ENCODE data around the gene LRRC19.

LRRC19 gene

DNA sequence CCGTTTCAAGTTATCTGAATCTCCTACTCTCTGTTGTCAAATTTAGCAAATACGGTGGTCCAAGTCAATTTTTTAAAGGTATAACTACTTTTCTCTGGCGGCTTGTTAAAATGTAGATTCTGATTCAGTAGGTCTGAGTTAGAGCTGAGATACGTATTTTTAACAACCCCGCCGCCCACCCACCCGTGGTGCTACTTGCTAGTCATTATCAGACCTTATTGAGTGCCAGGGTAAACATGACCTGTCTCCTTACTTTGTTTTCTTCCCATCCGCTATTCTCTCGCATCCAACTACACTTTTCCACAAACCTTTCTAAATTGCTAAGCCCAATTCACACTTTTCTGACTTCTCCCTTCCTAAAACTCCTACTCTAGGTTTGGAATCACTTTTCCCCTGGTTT is 57.7 kb downstream of the LRRC19 start:
- no peak for DNase-seq (ENCODE audit: low spot score)
- TF ChIP-seq, protein P1, sequence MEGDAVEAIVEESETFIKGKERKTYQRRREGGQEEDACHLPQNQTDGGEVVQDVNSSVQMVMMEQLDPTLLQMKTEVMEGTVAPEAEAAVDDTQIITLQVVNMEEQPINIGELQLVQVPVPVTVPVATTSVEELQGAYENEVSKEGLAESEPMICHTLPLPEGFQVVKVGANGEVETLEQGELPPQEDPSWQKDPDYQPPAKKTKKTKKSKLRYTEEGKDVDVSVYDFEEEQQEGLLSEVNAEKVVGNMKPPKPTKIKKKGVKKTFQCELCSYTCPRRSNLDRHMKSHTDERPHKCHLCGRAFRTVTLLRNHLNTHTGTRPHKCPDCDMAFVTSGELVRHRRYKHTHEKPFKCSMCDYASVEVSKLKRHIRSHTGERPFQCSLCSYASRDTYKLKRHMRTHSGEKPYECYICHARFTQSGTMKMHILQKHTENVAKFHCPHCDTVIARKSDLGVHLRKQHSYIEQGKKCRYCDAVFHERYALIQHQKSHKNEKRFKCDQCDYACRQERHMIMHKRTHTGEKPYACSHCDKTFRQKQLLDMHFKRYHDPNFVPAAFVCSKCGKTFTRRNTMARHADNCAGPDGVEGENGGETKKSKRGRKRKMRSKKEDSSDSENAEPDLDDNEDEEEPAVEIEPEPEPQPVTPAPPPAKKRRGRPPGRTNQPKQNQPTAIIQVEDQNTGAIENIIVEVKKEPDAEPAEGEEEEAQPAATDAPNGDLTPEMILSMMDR (IDR thresholded peaks at IDR 0.05; ENCODE audit: extremely low read depth, missing control alignments): no peak

DNA sequence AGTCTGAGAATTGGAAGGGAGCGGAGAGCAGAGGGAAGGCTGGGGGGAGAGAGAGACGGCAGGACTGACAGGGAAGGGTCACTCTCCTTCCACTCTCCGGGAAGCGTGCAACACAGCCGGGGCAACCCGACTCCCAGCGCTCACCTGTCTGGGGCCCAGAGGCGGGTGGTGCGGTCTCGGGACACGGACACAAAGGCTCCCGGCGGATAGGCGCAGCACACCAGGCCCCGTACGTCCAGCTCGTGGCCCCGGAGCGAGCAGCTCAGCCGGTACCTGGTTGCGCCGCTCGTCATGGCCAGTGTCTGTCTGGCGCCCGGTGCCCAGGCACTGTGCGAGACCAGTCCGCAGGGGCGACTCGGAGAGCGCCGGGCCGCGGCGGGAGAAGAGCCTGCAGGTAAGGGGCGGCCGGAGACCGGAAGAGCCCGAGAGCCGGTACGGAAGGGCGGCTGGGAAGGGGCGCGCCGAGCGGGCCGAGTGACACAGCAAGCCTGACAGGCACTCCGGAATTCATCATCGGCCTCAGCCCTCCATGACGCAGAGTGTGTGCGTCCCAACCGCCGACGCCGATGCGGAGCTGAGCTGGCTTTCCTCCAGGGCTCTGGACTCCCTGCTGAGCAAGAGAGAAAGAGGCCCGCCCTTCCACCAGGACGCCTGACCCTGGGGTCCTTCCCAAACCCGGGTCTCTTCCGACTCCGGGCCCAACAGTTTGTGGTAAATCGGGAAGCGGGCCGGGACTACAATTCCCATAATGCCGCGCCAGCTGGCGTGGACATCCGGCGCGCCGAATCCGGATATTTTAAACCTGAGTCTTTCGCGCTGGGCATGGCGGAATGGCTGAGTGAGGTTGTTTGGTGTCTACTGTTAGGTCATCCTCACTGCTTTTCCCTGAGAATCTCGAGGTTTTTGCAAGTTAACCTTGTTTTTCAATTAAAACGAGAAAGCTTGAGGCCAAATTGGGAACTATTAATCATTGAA is 58.4 kb downstream of the LRRC19 start, which contains the start of gene PLAA:
TSS of gene PLAA (minus strand) at position 490 of the 975 bp plus-strand sequence. CDS start at position 293, 197 bp downstream.
- DNase-seq (ENCODE audit: low spot score): peak; percentile 91
- TF ChIP-seq, protein P1 (IDR thresholded peaks at IDR 0.05; ENCODE audit: extremely low read depth, missing control alignments): no peak

DNA sequence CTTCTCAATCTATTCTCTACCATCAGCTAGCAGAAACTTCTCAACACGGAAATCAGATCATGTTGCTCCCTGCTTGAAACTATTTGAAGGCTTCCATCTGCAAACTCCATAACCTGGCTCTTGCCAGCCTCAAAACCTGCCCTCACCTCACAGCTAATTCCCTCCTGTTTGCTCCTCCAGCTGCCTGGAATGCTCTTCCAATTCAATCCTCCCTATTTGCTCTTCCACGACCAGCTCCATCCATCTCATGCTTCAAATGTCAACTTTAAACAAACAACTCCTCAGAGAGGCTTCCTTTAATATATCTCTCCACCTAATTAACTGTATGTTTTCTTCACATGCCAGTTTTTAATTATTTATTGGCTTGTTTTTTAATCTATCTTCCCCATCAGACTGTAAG is 59.9 kb downstream of the LRRC19 start:
- TF ChIP-seq, protein P1 (IDR thresholded peaks at IDR 0.05; ENCODE audit: extremely low read depth, missing control alignments): no peak
- DNase-seq (ENCODE audit: low spot score): no peak
